Suprapubic skin (tissue), 4 donors: ENCODE data around the gene SPDL1. TPM values are rescaled to one million over a fixed set of nuclear protein-coding genes. Genes with fewer than 3 reads are reported as not detected.

Experiments used
- DNase-seq, 2 donors: peaks; one replicate each; pipeline ENCODE4 v3.0.0-alpha.2; 2019; ENCODE audit warnings: low spot score in 2 of 2
- H3K27ac ChIP-seq: fragments of 200-600 bp; sonication (generic); one replicate; pipeline ENCODE4 v1.5.1; 2019
- H3K27me3 ChIP-seq: fragments of 200-600 bp; sonication (generic); one replicate; pipeline ENCODE4 v1.5.1; 2019
- H3K36me3 ChIP-seq: fragments of 200-600 bp; sonication (generic); one replicate; pipeline ENCODE4 v1.5.1; 2019
- H3K4me1 ChIP-seq: fragments of 200-600 bp; sonication (generic); one replicate; pipeline ENCODE4 v1.5.1; 2019
- H3K4me3 ChIP-seq: fragments of 200-600 bp; sonication (generic); one replicate; pipeline ENCODE4 v1.5.1; 2019; ENCODE audit warnings: mild to moderate bottlenecking
- H3K9me3 ChIP-seq: fragments of 200-600 bp; sonication (generic); one replicate; pipeline ENCODE4 v1.5.1; 2019
- CTCF ChIP-seq, 2 donors: fragments of 200-600 bp in 1 of 2; fragments of 450-650 bp in 1 of 2; sonication (generic) in 1 of 2; IDR thresholded peaks; one replicate each; pipeline ENCODE4 v1.5.1; 2016 to 2019; ENCODE audit warnings: antibody characterized with exemption in 2 of 2, mild to moderate bottlenecking in 1 of 2, moderate library complexity in 1 of 2
- EP300 ChIP-seq: sonication (generic); formaldehyde crosslinking; IDR thresholded peaks from one replicate; pipeline ENCODE4 v1.6.1; 2017; ENCODE audit warnings: antibody characterized with exemption
- POLR2A ChIP-seq, 2 donors: fragments of 450-650 bp; IDR thresholded peaks; one replicate each; pipeline ENCODE4 v1.6.1; 2017; ENCODE audit warnings: antibody characterized with exemption in 2 of 2, mild to moderate bottlenecking in 2 of 2, moderate library complexity in 2 of 2
- POLR2AphosphoS5 ChIP-seq, 3 donors: sonication (generic); formaldehyde crosslinking; IDR thresholded peaks; one replicate each; pipeline ENCODE4 v1.6.1; 2017; ENCODE audit warnings: antibody characterized with exemption in 3 of 3
- WGBS: methylation state at CpG from one replicate; pipeline ENCODE4 v1.1.5; 2018; 5-methylcytosine and 5-hydroxymethylcytosine counted together
- total RNA-seq, 4 donors: library from RNA; depleted of rRNA; stranded (reverse); fragments of >200 nt; gene quantifications; one replicate each; pipeline ENCODE4 v1.1.0, GENCODE V29; 2016

Gene SPDL1
- total RNA-seq, 4 donors from 2014 or later = 6.4 to 9.4 (median 7.3) TPM

- H3K4me1 ChIP-seq = peaks cover 3% of the 10 kb centered on the region
- no peaks in the 10 kb centered on the region for H3K9me3 ChIP-seq
- no peak for DNase-seq
- TF ChIP-seq POLR2AphosphoS5 (IDR thresholded peaks at IDR 0.05) (no peak), CTCF (IDR thresholded peaks at IDR 0.05) (no peak), POLR2A (IDR thresholded peaks at IDR 0.05) (no peak), EP300 (no peak)
- WGBS = 72% methylated on average over 7 of the region's 7 CpGs
- H3K36me3 ChIP-seq = no peaks in the 10 kb centered on the region
- no peak overlapping the region for H3K4me3 ChIP-seq
- no peaks in the 10 kb centered on the region for H3K27me3 ChIP-seq
- no peak overlapping the region for H3K27ac ChIP-seq
Measured at GRCh38 chr5:169649486-169649885, 65.9 kb downstream of the SPDL1 start.

- H3K27me3 ChIP-seq = no peaks in the 10 kb centered on the region
- H3K27ac ChIP-seq = no peak overlapping the region
- WGBS = 68% methylated on average over 5 of the region's 5 CpGs
- peaks cover 3% of the 10 kb centered on the region for H3K4me1 ChIP-seq
- H3K4me3 ChIP-seq = no peak overlapping the region
- TF ChIP-seq EP300 (no peak), CTCF (IDR thresholded peaks at IDR 0.05) (no peak), POLR2A (IDR thresholded peaks at IDR 0.05) (no peak), POLR2AphosphoS5 (IDR thresholded peaks at IDR 0.05) (no peak)
- H3K9me3 ChIP-seq = no peaks in the 10 kb centered on the region
- no peak for DNase-seq
- no peaks in the 10 kb centered on the region for H3K36me3 ChIP-seq
Measured at GRCh38 chr5:169650701-169651331, 67.2 kb downstream of the SPDL1 start.

GRCh38 chr5:169651526-169651925 is 68.0 kb downstream of the SPDL1 start:
- no peak for DNase-seq
- H3K27ac ChIP-seq = no peak overlapping the region

GRCh38 chr5:169652057-169652456 is 68.5 kb downstream of the SPDL1 start:
- no peaks in the 10 kb centered on the region for H3K36me3 ChIP-seq
- H3K27me3 ChIP-seq = no peaks in the 10 kb centered on the region
- no peak overlapping the region for H3K27ac ChIP-seq
- H3K4me3 ChIP-seq = no peak overlapping the region
- TF ChIP-seq EP300 (no peak), POLR2AphosphoS5 (IDR thresholded peaks at IDR 0.05) (no peak), CTCF (IDR thresholded peaks at IDR 0.05) (no peak), POLR2A (IDR thresholded peaks at IDR 0.05) (no peak)
- no peak for DNase-seq
- H3K4me1 ChIP-seq = peaks cover 3% of the 10 kb centered on the region
- WGBS = no CpG with 5 or more reads among the region's 1 CpG
- H3K9me3 ChIP-seq = no peaks in the 10 kb centered on the region

More at GRCh38 chr5:169651526-169651925, 68.0 kb downstream of the SPDL1 start:
- WGBS = 46% methylated on average over 5 of the region's 5 CpGs
- no peaks in the 10 kb centered on the region for H3K27me3 ChIP-seq
- H3K9me3 ChIP-seq = no peaks in the 10 kb centered on the region
- no peaks in the 10 kb centered on the region for H3K36me3 ChIP-seq
- TF ChIP-seq POLR2AphosphoS5 (IDR thresholded peaks at IDR 0.05) (no peak), CTCF (IDR thresholded peaks at IDR 0.05) (no peak), EP300 (no peak), POLR2A (IDR thresholded peaks at IDR 0.05) (no peak)
- H3K4me3 ChIP-seq = no peak overlapping the region
- H3K4me1 ChIP-seq = peaks cover 3% of the 10 kb centered on the region

- Histone ChIP-seq H3K9me3 (no peaks in the 10 kb centered on the region), H3K27me3 (no peaks in the 10 kb centered on the region), H3K27ac (no peak overlapping the region), H3K36me3 (no peaks in the 10 kb centered on the region), H3K4me3 (no peak overlapping the region), H3K4me1 (peaks cover 3% of the 10 kb centered on the region)
- no peak for DNase-seq
- TF ChIP-seq POLR2AphosphoS5 (IDR thresholded peaks at IDR 0.05) = no peak
- TF ChIP-seq POLR2A (IDR thresholded peaks at IDR 0.05) = no peak
- WGBS = 87% methylated on average over 5 of the region's 5 CpGs
Measured at GRCh38 chr5:169653091-169653490, 69.5 kb downstream of the SPDL1 start.

Other genes with a start within 250 kb of the SPDL1 start
- gene DOCK2, start 53.5 kb downstream of the SPDL1 start, total RNA-seq = 10 to 100 TPM in 1 of 4 donors, 1 to 10 TPM in 3; 2.3 to 11.2 (median 3.2) TPM